Inflammatory macrophage treated with lipopolysaccharide for 4 hours (primary cell): ENCODE data around the gene HOMEZ.
A peak's percentile ranks its signal among the peaks of the same experiment; 100 is the strongest.
"Not testable (repeated sequence)": the region's sequence is repeated elsewhere in the genome, so short reads cannot be mapped to it uniquely, and the experiment has no call there.

Experiments used
- DNase-seq: peaks from one replicate; pipeline ENCODE4 v3.0.0-alpha.2; 2020

The HOMEZ gene

GRCh38 chr14:23281247-23281646, 4.7 kb downstream of the HOMEZ start:
- DNase-seq = no peak

- DNase-seq = not testable (repeated sequence)
Measured at GRCh38 chr14:23277928-23278327, 8.0 kb downstream of the HOMEZ start.

- no peak for DNase-seq
Measured at GRCh38 chr14:23277189-23277588, 8.7 kb downstream of the HOMEZ start.

GRCh38 chr14:23275412-23275811, 10.5 kb downstream of the HOMEZ start:
- DNase-seq = no peak

GRCh38 chr14:23269193-23269592, 16.7 kb downstream of the HOMEZ start:
- no peak for DNase-seq

GRCh38 chr14:23260849-23261248, 25.1 kb downstream of the HOMEZ start:
- not testable (repeated sequence) for DNase-seq

GRCh38 chr14:23259426-23259825, 26.5 kb downstream of the HOMEZ start:
- DNase-seq = peak; percentile 43

- DNase-seq = no peak
Measured at GRCh38 chr14:23258256-23258655, 27.7 kb downstream of the HOMEZ start.

GRCh38 chr14:23252420-23253333, 33.3 kb downstream of the HOMEZ start:
- peak; percentile 89 for DNase-seq

GRCh38 chr14:23252006-23252405, 33.9 kb downstream of the HOMEZ start:
- DNase-seq = no peak

- no peak for DNase-seq
Measured at GRCh38 chr14:23249824-23250223, 36.1 kb downstream of the HOMEZ start.

- DNase-seq = no peak
Measured at GRCh38 chr14:23248601-23249000, 37.3 kb downstream of the HOMEZ start.

- DNase-seq = no peak
Measured at GRCh38 chr14:23245282-23245681, 40.6 kb downstream of the HOMEZ start.

GRCh38 chr14:23243066-23243465, 42.9 kb downstream of the HOMEZ start:
- DNase-seq = no peak

GRCh38 chr14:23242076-23242475, 43.9 kb downstream of the HOMEZ start:
- no peak for DNase-seq

GRCh38 chr14:23241061-23241715, 44.7 kb downstream of the HOMEZ start:
- not testable (repeated sequence) for DNase-seq

GRCh38 chr14:23240661-23241060, 45.3 kb downstream of the HOMEZ start:
- DNase-seq = no peak

GRCh38 chr14:23237772-23238594, 47.9 kb downstream of the HOMEZ start, which contains the start of gene RNF212B:
Gene RNF212B (plus strand): TSS chr14:23237936. CDS start chr14:23240346, 2,410 bp downstream.
- peak; percentile 93 for DNase-seq

- DNase-seq = not testable (repeated sequence)
Measured at GRCh38 chr14:23232241-23232808, 53.6 kb downstream of the HOMEZ start.

GRCh38 chr14:23228812-23229211, 57.1 kb downstream of the HOMEZ start:
- peak; percentile 67 for DNase-seq

- no peak for DNase-seq
Measured at GRCh38 chr14:23227566-23227965, 58.4 kb downstream of the HOMEZ start.

GRCh38 chr14:23224958-23225357, 61.0 kb downstream of the HOMEZ start:
- DNase-seq = not testable (repeated sequence)
